B cell (primary cell): ENCODE measurements around the gene ATP6V0E1. TPM values are rescaled to one million over a fixed set of nuclear protein-coding genes. Genes with fewer than 3 reads are reported as not detected.

Experiments
- ATAC-seq: fragments of 200-7000 bp; cut with Tn5 transposase; one replicate; pipeline ENCODE4 v1.10.0; 2021; ENCODE audit warnings: low read depth, mild to moderate bottlenecking, moderate number of reproducible peaks, moderate library complexity
- CTCF ChIA-PET: fragments of 350-600 bp; sonication (Branson Sonifier 250); formaldehyde crosslinking; loops from one replicate; lab custom pipeline; 2021; ENCODE audit warnings: antibody characterized with exemption, inconsistent platforms; lab: Charles Lee
- POLR2A ChIA-PET: fragments of 350-600 bp; sonication (Branson Sonifier 250); formaldehyde crosslinking; loops from one replicate; lab custom pipeline; 2021; ENCODE audit warnings: antibody characterized with exemption; lab: Charles Lee
- DNase-seq: peaks from one replicate; pipeline ENCODE4 v3.0.0; 2013
- H2AFZ ChIP-seq: 2 replicates; pipeline ENCODE4 v1.6.1; 2012; ENCODE audit warnings: mild to moderate bottlenecking, low read depth, low read length; ENCODE audit not compliant: insufficient read depth, poor library complexity, severe bottlenecking
- H3K27ac ChIP-seq, 2 donors: 1 replicate in 1 of 2; 2 replicates in 1 of 2; pipeline ENCODE4 v1.5.1; 2012 to 2013; ENCODE audit warnings: low read length in 2 of 2, mild to moderate bottlenecking in 2 of 2, moderate library complexity in 1 of 2
- H3K27me3 ChIP-seq, 4 experiments: fragments of 200-600 bp in 1 of 4; sonication (generic) in 1 of 4; replicated peaks in 1 of 4; 1 replicate in 2 of 4; 2 replicates in 2 of 4; pipeline versions ENCODE4 v1.6.1 to v1.7.0; 2013 to 2016; ENCODE audit warnings: low read length in 3 of 4, mild to moderate bottlenecking in 2 of 4, mixed read lengths in 1 of 4, moderate library complexity in 1 of 4; ENCODE audit not compliant: insufficient read depth in 4 of 4, control insufficient read depth in 3 of 4; ENCODE audit errors: control extremely low read depth in 1 of 4
- H3K36me3 ChIP-seq, 2 experiments: replicated peaks in 1 of 2; 1 replicate in 1 of 2; 2 replicates in 1 of 2; pipeline versions ENCODE4 v1.6.1 to v1.7.1; 2013; ENCODE audit warnings: low read length in 1 of 2; ENCODE audit not compliant: insufficient read depth in 2 of 2, control insufficient read depth in 1 of 2; ENCODE audit errors: control extremely low read depth in 1 of 2, extremely low read depth in 1 of 2
- H3K4me1 ChIP-seq, 2 donors: fragments of 200-600 bp in 1 of 2; sonication (generic) in 1 of 2; 1 replicate in 1 of 2; 2 replicates in 1 of 2; pipeline versions ENCODE4 v1.5.1 to v1.6.1; 2013 to 2017; ENCODE audit warnings: low read length in 2 of 2; ENCODE audit not compliant: control insufficient read depth in 2 of 2, insufficient read depth in 2 of 2
- H3K4me2 ChIP-seq: replicated peaks from 2 replicates; pipeline ENCODE3; 2012; ENCODE audit warnings: mild to moderate bottlenecking, low read depth, low read length; ENCODE audit not compliant: poor library complexity, severe bottlenecking
- H3K4me3 ChIP-seq, 5 experiments: fragments of 200-600 bp in 1 of 5; sonication (generic) in 1 of 5; 1 replicate in 3 of 5; 2 replicates in 2 of 5; pipeline versions ENCODE4 v1.5.1 to v1.7.0; 2011 to 2016; ENCODE audit warnings: low read length in 4 of 5, mild to moderate bottlenecking in 4 of 5, low read depth in 2 of 5, control low read depth in 1 of 5, moderate library complexity in 1 of 5; ENCODE audit not compliant: insufficient read depth in 1 of 5; ENCODE audit errors: control extremely low read depth in 1 of 5, extremely low read depth in 1 of 5
- H3K79me2 ChIP-seq: fragments of 200-600 bp; sonication (generic); one replicate; pipeline ENCODE4 v1.6.0; 2016; ENCODE audit warnings: low read length; ENCODE audit not compliant: control insufficient read depth, insufficient read depth
- H3K9ac ChIP-seq: fragments of 200-600 bp; sonication (generic); 2 replicates; pipeline ENCODE4 v1.6.1; 2017; ENCODE audit warnings: mild to moderate bottlenecking, low read length, moderate library complexity
- H3K9me3 ChIP-seq, 3 donors: one replicate each; pipeline versions ENCODE4 v1.6.1 to v1.7.1; 2013; ENCODE audit warnings: low read length in 2 of 3; ENCODE audit not compliant: control insufficient read depth in 2 of 3, insufficient read depth in 1 of 3; ENCODE audit errors: control extremely low read depth in 1 of 3
- H4K20me1 ChIP-seq: 2 replicates; pipeline ENCODE4 v1.6.0; 2012; ENCODE audit warnings: mild to moderate bottlenecking, low read length; ENCODE audit not compliant: insufficient read depth, control insufficient read depth, poor library complexity, severe bottlenecking
- H3K27ac Mint-ChIP-seq: one replicate; pipeline ENCODE4 v1.8.0; 2021; ENCODE audit warnings: mixed read lengths
- H3K27me3 Mint-ChIP-seq: one replicate; pipeline ENCODE4 v1.8.0; 2021; ENCODE audit warnings: mixed read lengths
- H3K4me1 Mint-ChIP-seq: one replicate; pipeline ENCODE4 v1.8.0; 2021; ENCODE audit warnings: mixed read lengths
- H3K4me3 Mint-ChIP-seq: one replicate; pipeline ENCODE4 v1.8.0; 2021; ENCODE audit warnings: mixed read lengths
- H3K9me3 Mint-ChIP-seq: one replicate; pipeline ENCODE4 v1.8.0; 2022; ENCODE audit warnings: mixed read lengths; ENCODE audit not compliant: insufficient read depth
- EZH2 ChIP-seq: IDR thresholded peaks from 2 replicates; pipeline ENCODE4 v1.6.1; 2012; ENCODE audit warnings: borderline replicate concordance, low read depth, mild to moderate bottlenecking, moderate library complexity, low read length; ENCODE audit not compliant: insufficient read depth, poor library complexity, severe bottlenecking
- WGBS: methylation state at CpG from one replicate; pipeline ENCODE4 v1.1.5; 2013; ENCODE audit warnings: missing lambda C conversion rate; ENCODE audit not compliant: insufficient coverage; 5-methylcytosine and 5-hydroxymethylcytosine counted together
- intact Hi-C: fragments of 100-400 bp; cut with micrococcal nuclease; formaldehyde crosslinking; loops from one replicate; pipeline ENCODE4 v1.10.0; 2022
- polyA plus RNA-seq: library from polyadenylated mRNA; depleted of rRNA; stranded (reverse); fragments of >200 nt; gene quantifications from 2 replicates; pipeline ENCODE4 v1.2.3, GENCODE V29; 2012
- small RNA-seq: library from RNA; depleted of rRNA; stranded (forward); fragments of <200 nt; gene quantifications from one replicate; pipeline ENCODE3, GENCODE V24; 2012; ENCODE audit warnings: low replicate concordance, low read depth; ENCODE audit not compliant: insufficient read length
- total RNA-seq, 2 donors: library from RNA; stranded (reverse); fragments of 120-200 nt in 1 of 2; gene quantifications; 1 replicate in 1 of 2; 2 replicates in 1 of 2; pipeline versions ENCODE4 v1.2.3 to v1.2.4, GENCODE V29; 2013 to 2022
- TF ChIP-seq, protein P1 (sequence below): fragments of 200-600 bp; IDR thresholded peaks from one replicate; pipeline ENCODE4 v1.8.0; 2022; ENCODE audit warnings: antibody characterized with exemption, mild to moderate bottlenecking

ATP6V0E1 gene
- total and polyA plus RNA-seq, 2 donors (not counting 1 experiment from before 2014, with no cell fraction given), result 93.8 to 127 TPM

DNA sequence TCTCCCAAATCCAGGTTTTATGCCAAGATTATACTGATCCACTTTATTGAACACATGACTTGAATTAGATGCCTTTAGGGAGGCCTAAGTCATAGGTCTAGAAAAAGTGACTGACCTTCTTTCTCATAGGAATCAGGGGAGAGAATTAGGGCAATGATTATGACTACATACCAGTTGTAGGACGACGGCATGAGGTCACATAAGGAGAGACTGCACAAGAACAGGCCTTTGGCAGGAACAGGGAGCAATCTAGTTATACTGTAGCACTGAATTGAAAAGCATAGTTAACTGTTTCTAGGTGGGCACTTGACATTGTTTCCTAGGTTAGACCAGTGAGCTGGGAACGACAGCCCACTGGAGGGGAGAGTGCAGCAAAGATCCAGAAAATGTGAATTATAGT lies 95.3 kb downstream of the ATP6V0E1 start:
- H3K36me3 ChIP-seq, result peaks cover 5 to 26% of the 10 kb centered on the region in 2 experiments
- H3K27ac ChIP-seq, result no peak overlapping the region
- no peaks in the 10 kb centered on the region for H3K27me3 ChIP-seq
- H3K4me1 Mint-ChIP-seq, result peaks cover 24% of the 10 kb centered on the region
- no peak overlapping the region for H2AFZ ChIP-seq
- peaks cover 76% of the 10 kb centered on the region for H4K20me1 ChIP-seq
- no peak overlapping the region for H3K4me3 Mint-ChIP-seq
- peaks cover 85% of the 10 kb centered on the region for H3K79me2 ChIP-seq
- no peaks in the 10 kb centered on the region for H3K9me3 Mint-ChIP-seq
- WGBS, result 97% methylated on average over 3 of the region's 3 CpGs
- TF ChIP-seq, protein P1, sequence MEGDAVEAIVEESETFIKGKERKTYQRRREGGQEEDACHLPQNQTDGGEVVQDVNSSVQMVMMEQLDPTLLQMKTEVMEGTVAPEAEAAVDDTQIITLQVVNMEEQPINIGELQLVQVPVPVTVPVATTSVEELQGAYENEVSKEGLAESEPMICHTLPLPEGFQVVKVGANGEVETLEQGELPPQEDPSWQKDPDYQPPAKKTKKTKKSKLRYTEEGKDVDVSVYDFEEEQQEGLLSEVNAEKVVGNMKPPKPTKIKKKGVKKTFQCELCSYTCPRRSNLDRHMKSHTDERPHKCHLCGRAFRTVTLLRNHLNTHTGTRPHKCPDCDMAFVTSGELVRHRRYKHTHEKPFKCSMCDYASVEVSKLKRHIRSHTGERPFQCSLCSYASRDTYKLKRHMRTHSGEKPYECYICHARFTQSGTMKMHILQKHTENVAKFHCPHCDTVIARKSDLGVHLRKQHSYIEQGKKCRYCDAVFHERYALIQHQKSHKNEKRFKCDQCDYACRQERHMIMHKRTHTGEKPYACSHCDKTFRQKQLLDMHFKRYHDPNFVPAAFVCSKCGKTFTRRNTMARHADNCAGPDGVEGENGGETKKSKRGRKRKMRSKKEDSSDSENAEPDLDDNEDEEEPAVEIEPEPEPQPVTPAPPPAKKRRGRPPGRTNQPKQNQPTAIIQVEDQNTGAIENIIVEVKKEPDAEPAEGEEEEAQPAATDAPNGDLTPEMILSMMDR, result no peak
- TF ChIP-seq EZH2, result no peak
- H3K4me1 ChIP-seq, result no peaks in the 10 kb centered on the region
- H3K9ac ChIP-seq, result no peak overlapping the region
- no peak overlapping the region for H3K4me3 ChIP-seq
- H3K9me3 ChIP-seq, result peaks cover 0 to 6% (median 0%) of the 10 kb centered on the region in 3 donors
- H3K27me3 Mint-ChIP-seq, result no peaks in the 10 kb centered on the region
- intact Hi-C loops, result no loop called here
- no peak overlapping the region for H3K4me2 ChIP-seq
- ATAC-seq (no peak), DNase-seq (no peak)
- no peak overlapping the region for H3K27ac Mint-ChIP-seq
- CTCF ChIA-PET, result no interaction called here
- POLR2A ChIA-PET, result no interaction called here

Small RNA genes lying within 50 kb of the gene (small RNA-seq; reads per million reads assigned to genes)
- not detected for gene RF00019
- 30.6 reads per million, percentile 92 among the genes with 10 or more reads in this experiment for gene SNORA74B

Other genes with a start within 250 kb of the ATP6V0E1 start
- 69.8 and 71.2 TPM in 2 replicates for gene DUSP1, start 212.6 kb upstream of the ATP6V0E1 start, total RNA-seq
- gene DUSP1, start 212.6 kb upstream of the ATP6V0E1 start, polyA plus RNA-seq, result 2,612 and 4,228 TPM in 2 replicates
- 132 and 140 TPM in 2 replicates for gene ERGIC1, start 149.5 kb upstream of the ATP6V0E1 start, total RNA-seq
- gene ERGIC1, start 149.5 kb upstream of the ATP6V0E1 start, polyA plus RNA-seq, result 72.4 and 86.3 TPM in 2 replicates
- gene RPL26L1, start 24.3 kb upstream of the ATP6V0E1 start, total RNA-seq, result 10.2 and 12.3 TPM in 2 replicates
- 13.9 and 15.4 TPM in 2 replicates for gene RPL26L1, start 24.3 kb upstream of the ATP6V0E1 start, polyA plus RNA-seq
- 89.7 and 92.1 TPM in 2 replicates for gene CREBRF, start 72.6 kb downstream of the ATP6V0E1 start, total RNA-seq
- gene CREBRF, start 72.6 kb downstream of the ATP6V0E1 start, polyA plus RNA-seq, result 29.7 and 47.3 TPM in 2 replicates
- gene BNIP1, start 160.8 kb downstream of the ATP6V0E1 start, total RNA-seq, result 8.0 and 10.0 TPM in 2 replicates
- 15.0 and 34.4 TPM in 2 replicates for gene BNIP1, start 160.8 kb downstream of the ATP6V0E1 start, polyA plus RNA-seq